Panc1 (cell line): ENCODE data around the gene IKZF3. TPM values are rescaled to one million over a fixed set of nuclear protein-coding genes. Genes with fewer than 3 reads are reported as not detected.

Experiments used
- ATAC-seq: fragments of 200-7000 bp; cut with Tn5 transposase; 2 replicates; pipeline ENCODE4 v1.9.1; 2020; ENCODE audit warnings: mild to moderate bottlenecking, moderate library complexity
- BruUV-seq: library from RNA; stranded (reverse); fragments of 400-500 nt; replicated peaks from 2 replicates; lab custom pipeline; 2021; lab: Mats Ljungman, UMichigan
- CTCF ChIA-PET: fragments of 300-600 bp; sonication (Branson Sonifier 250); formaldehyde crosslinking; loops from one replicate; lab custom pipeline; 2022; ENCODE audit warnings: antibody characterized with exemption; lab: Charles Lee
- POLR2A ChIA-PET: fragments of 300-600 bp; sonication (Branson Sonifier 250); formaldehyde crosslinking; loops from one replicate; lab custom pipeline; 2022; ENCODE audit warnings: antibody characterized with exemption; lab: Charles Lee
- DNase-seq: peaks from one replicate; pipeline ENCODE4 v3.0.0-alpha.2; 2010; ENCODE audit warnings: low read depth, low spot score
- H3K27ac ChIP-seq: 2 replicates; pipeline ENCODE4 v1.5.1; 2011; ENCODE audit warnings: mild to moderate bottlenecking, low read length, inconsistent platforms
- H3K27me3 ChIP-seq: fragments of 200-500 bp; sonication (Bioruptor generic); 2 replicates; pipeline ENCODE4 v1.6.0; 2014; ENCODE audit warnings: low read length, inconsistent platforms; ENCODE audit not compliant: control insufficient read depth, insufficient read depth
- H3K36me3 ChIP-seq: fragments of 200-500 bp; sonication (Bioruptor generic); 2 replicates; pipeline ENCODE4 v1.5.1; 2014; ENCODE audit warnings: inconsistent platforms, mild to moderate bottlenecking, low read length, moderate library complexity; ENCODE audit not compliant: control insufficient read depth, insufficient read depth
- H3K4me1 ChIP-seq: 2 replicates; pipeline ENCODE4 v1.5.1; 2011; ENCODE audit warnings: inconsistent platforms, mild to moderate bottlenecking, low read length, moderate library complexity; ENCODE audit not compliant: control insufficient read depth, insufficient read depth
- H3K4me3 ChIP-seq, 2 experiments: 2 replicates each; pipeline ENCODE4 v1.5.1; 2011 to 2012; ENCODE audit warnings: low read depth in 2 of 2, low read length in 2 of 2, mild to moderate bottlenecking in 2 of 2, inconsistent platforms in 1 of 2, moderate library complexity in 1 of 2
- H3K9me3 ChIP-seq: fragments of 200-500 bp; sonication (Bioruptor generic); 2 replicates; pipeline ENCODE4 v1.5.1; 2014; ENCODE audit warnings: low read depth, mild to moderate bottlenecking, inconsistent platforms, low read length, moderate library complexity; ENCODE audit not compliant: control insufficient read depth, insufficient read depth
- POLR2AphosphoS5 ChIP-seq: IDR thresholded peaks from 2 replicates; pipeline ENCODE4 v1.6.1; 2012; ENCODE audit warnings: mild to moderate bottlenecking, low read depth, low read length, moderate library complexity
- SIN3A ChIP-seq: IDR thresholded peaks from 2 replicates; pipeline ENCODE4 v1.6.1; 2012; ENCODE audit warnings: low read depth, mild to moderate bottlenecking, low read length, moderate library complexity, borderline replicate concordance; ENCODE audit not compliant: insufficient read depth
- TCF7L2 ChIP-seq: IDR thresholded peaks from 2 replicates; pipeline ENCODE4 v1.6.1; 2011; ENCODE audit warnings: mild to moderate bottlenecking, low read depth, low read length, inconsistent platforms
- in situ Hi-C: cut with HindIII; loops from 2 replicates; pipeline ENCODE4 v1.10.0; 2016; ENCODE audit warnings: low sequenced_read_pairs, low pct_unique_long_range_greater_than_20kb
- intact Hi-C: fragments of 100-400 bp; cut with micrococcal nuclease; formaldehyde crosslinking; loops from one replicate; pipeline ENCODE4 v1.10.0; 2022; ENCODE audit not compliant: unreplicated experiment
- total RNA-seq: library from RNA; stranded (reverse); gene quantifications from one replicate; pipeline ENCODE4 v1.2.1, GENCODE V29; 2021; ENCODE audit not compliant: unreplicated experiment
- TF ChIP-seq, protein P1 (sequence below): fragments of 450-650 bp; IDR thresholded peaks from 2 replicates; pipeline ENCODE4 v1.5.1; 2017; ENCODE audit warnings: mild to moderate bottlenecking
- TF ChIP-seq, protein P2 (sequence below), 2 experiments: IDR thresholded peaks; 2 replicates each; pipeline ENCODE4 v1.6.1; 2011 to 2012; ENCODE audit warnings: low read depth in 2 of 2, control low read depth in 1 of 2, low read length in 1 of 2, mild to moderate bottlenecking in 1 of 2, moderate library complexity in 1 of 2; ENCODE audit not compliant: insufficient read depth in 1 of 2

The IKZF3 gene
- total RNA-seq, 1 experiment from 2014 or later = 0.59 TPM

DNA sequence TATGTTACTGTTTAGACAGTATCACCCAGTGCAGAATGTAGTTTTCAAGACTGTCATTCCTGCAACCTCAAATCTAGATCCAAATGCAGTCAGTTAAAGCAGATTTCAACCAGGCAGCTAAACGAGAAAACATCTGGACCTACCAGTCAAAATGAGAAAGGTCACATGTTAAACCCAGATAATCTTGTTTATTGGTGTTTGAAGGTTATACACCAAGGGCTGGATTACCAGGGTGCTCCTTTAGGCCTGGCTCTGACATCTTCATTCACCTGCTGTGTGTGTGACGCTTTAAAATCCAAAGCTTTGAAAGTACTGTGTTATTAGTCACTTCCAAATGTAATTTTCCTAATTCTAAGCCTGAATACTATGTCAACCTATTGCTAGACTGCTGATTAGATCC is 54.9 kb downstream of the IKZF3 start:
- H3K27me3 ChIP-seq = peaks cover 20% of the 10 kb centered on the region
- ATAC-seq = no peak
- H3K36me3 ChIP-seq = no peaks in the 10 kb centered on the region
- no peak for DNase-seq
- H3K9me3 ChIP-seq = no peaks in the 10 kb centered on the region
- H3K27ac ChIP-seq = no peak overlapping the region
- CTCF ChIA-PET = no interaction called here
- POLR2A ChIA-PET = no interaction called here
- TF ChIP-seq, protein P1, sequence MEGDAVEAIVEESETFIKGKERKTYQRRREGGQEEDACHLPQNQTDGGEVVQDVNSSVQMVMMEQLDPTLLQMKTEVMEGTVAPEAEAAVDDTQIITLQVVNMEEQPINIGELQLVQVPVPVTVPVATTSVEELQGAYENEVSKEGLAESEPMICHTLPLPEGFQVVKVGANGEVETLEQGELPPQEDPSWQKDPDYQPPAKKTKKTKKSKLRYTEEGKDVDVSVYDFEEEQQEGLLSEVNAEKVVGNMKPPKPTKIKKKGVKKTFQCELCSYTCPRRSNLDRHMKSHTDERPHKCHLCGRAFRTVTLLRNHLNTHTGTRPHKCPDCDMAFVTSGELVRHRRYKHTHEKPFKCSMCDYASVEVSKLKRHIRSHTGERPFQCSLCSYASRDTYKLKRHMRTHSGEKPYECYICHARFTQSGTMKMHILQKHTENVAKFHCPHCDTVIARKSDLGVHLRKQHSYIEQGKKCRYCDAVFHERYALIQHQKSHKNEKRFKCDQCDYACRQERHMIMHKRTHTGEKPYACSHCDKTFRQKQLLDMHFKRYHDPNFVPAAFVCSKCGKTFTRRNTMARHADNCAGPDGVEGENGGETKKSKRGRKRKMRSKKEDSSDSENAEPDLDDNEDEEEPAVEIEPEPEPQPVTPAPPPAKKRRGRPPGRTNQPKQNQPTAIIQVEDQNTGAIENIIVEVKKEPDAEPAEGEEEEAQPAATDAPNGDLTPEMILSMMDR = no peak
- TF ChIP-seq TCF7L2 = no peak
- TF ChIP-seq POLR2AphosphoS5 = no peak
- no peak overlapping the region for H3K4me3 ChIP-seq
- H3K4me1 ChIP-seq = no peaks in the 10 kb centered on the region
- in situ Hi-C loops = no loop called here
- intact Hi-C loops = no loop called here
- no TSS peak for BruUV-seq

DNA sequence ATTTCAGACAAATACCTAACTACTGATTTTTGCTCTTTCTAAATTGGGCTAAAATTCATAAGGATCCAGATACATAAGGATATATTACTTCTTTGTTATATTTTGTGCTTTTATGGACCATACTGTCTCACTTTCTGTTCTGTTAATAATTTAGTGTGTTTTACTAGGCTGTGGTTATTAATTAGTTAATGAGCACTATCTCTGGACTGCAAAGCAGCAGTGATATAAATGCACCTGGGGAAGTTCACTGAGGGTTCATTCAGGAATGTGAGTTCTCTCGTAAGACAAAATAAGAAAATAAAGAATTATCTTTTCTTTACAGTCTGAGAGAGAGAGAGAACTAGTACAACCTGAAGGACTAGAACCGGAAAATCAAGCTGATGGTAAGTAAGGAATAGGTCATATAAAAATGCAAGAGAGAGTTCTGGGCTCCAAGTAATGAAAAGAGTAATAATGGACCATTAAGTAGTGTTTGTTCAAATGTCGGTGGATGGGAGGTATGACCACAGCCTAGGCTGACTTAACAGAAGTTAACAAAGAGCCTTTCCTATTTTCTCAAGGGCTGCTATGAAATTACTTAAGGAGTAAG is 55.6 kb downstream of the IKZF3 start:
- Histone ChIP-seq H3K27me3 (peaks cover 20% of the 10 kb centered on the region), H3K4me3 (no peak overlapping the region), H3K4me1 (no peaks in the 10 kb centered on the region), H3K36me3 (no peaks in the 10 kb centered on the region), H3K27ac (no peak overlapping the region), H3K9me3 (no peaks in the 10 kb centered on the region)
- intact Hi-C loops (no loop called here), in situ Hi-C loops (no loop called here)
- no peak for TF ChIP-seq TCF7L2
- BruUV-seq = no TSS peak
- ChIA-PET CTCF (no interaction called here), POLR2A (no interaction called here)
- DNase-seq (no peak), ATAC-seq (no peak)

DNA sequence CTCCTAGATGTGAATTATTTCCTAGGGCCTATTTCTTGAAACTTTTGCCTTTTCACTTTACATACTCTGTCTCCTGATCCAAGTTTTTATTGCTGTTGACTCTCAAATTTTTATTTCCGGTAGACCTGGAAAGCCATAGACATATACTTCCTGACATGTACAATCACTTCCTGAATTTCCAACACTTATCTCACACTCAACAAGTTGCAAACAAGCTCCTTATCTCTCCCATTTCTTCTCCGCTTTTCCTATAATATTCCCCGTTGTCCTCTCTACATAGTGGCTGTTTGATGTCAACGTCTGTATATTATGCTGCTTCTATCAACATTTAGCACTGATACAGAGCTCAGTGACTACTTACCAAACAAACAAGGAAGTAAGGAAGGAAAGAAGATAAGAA is 59.3 kb downstream of the IKZF3 start:
- no peaks in the 10 kb centered on the region for H3K4me1 ChIP-seq
- TF ChIP-seq SIN3A (no peak), POLR2AphosphoS5 (no peak), TCF7L2 (no peak)
- TF ChIP-seq, protein P1 = no peak
- TF ChIP-seq, protein P2, sequence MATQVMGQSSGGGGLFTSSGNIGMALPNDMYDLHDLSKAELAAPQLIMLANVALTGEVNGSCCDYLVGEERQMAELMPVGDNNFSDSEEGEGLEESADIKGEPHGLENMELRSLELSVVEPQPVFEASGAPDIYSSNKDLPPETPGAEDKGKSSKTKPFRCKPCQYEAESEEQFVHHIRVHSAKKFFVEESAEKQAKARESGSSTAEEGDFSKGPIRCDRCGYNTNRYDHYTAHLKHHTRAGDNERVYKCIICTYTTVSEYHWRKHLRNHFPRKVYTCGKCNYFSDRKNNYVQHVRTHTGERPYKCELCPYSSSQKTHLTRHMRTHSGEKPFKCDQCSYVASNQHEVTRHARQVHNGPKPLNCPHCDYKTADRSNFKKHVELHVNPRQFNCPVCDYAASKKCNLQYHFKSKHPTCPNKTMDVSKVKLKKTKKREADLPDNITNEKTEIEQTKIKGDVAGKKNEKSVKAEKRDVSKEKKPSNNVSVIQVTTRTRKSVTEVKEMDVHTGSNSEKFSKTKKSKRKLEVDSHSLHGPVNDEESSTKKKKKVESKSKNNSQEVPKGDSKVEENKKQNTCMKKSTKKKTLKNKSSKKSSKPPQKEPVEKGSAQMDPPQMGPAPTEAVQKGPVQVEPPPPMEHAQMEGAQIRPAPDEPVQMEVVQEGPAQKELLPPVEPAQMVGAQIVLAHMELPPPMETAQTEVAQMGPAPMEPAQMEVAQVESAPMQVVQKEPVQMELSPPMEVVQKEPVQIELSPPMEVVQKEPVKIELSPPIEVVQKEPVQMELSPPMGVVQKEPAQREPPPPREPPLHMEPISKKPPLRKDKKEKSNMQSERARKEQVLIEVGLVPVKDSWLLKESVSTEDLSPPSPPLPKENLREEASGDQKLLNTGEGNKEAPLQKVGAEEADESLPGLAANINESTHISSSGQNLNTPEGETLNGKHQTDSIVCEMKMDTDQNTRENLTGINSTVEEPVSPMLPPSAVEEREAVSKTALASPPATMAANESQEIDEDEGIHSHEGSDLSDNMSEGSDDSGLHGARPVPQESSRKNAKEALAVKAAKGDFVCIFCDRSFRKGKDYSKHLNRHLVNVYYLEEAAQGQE (IDR thresholded peaks at IDR 0.05; ENCODE audit: insufficient read depth in 1 of 2, low read depth in 2 of 2, low read length in 1 of 2) = no peak
- H3K27ac ChIP-seq = no peak overlapping the region
- intact Hi-C loops = no loop called here
- ChIA-PET POLR2A (interaction anchor here (0.6 kb wide), 1 partner anchor 106 kb away, joined by 6 read pairs; no protein-coding TSS in a partner anchor), CTCF (no interaction called here)
- H3K27me3 ChIP-seq = peaks cover 16% of the 10 kb centered on the region; the same call in 1 of the 2 replicates
- H3K4me3 ChIP-seq = no peak overlapping the region
- in situ Hi-C loops = no loop called here
- H3K36me3 ChIP-seq = no peaks in the 10 kb centered on the region
- no peak for ATAC-seq
- DNase-seq = no peak
- no TSS peak for BruUV-seq
- H3K9me3 ChIP-seq = no peaks in the 10 kb centered on the region
